B cell (primary cell): ENCODE results near the gene TMCO1. TPM values are rescaled to one million over a fixed set of nuclear protein-coding genes. Genes with fewer than 3 reads are reported as not detected.

ENCODE experiments used
- ATAC-seq: fragments of 200-7000 bp; cut with Tn5 transposase; one replicate; pipeline ENCODE4 v1.10.0; 2021; ENCODE audit warnings: low read depth, mild to moderate bottlenecking, moderate number of reproducible peaks, moderate library complexity
- CTCF ChIA-PET: fragments of 350-600 bp; sonication (Branson Sonifier 250); formaldehyde crosslinking; loops from one replicate; lab custom pipeline; 2021; ENCODE audit warnings: antibody characterized with exemption, inconsistent platforms; lab: Charles Lee
- POLR2A ChIA-PET: fragments of 350-600 bp; sonication (Branson Sonifier 250); formaldehyde crosslinking; loops from one replicate; lab custom pipeline; 2021; ENCODE audit warnings: antibody characterized with exemption; lab: Charles Lee
- DNase-seq: peaks from one replicate; pipeline ENCODE4 v3.0.0; 2013
- H2AFZ ChIP-seq: 2 replicates; pipeline ENCODE4 v1.6.1; 2012; ENCODE audit warnings: mild to moderate bottlenecking, low read depth, low read length; ENCODE audit not compliant: insufficient read depth, poor library complexity, severe bottlenecking
- H3K27ac ChIP-seq, 2 donors: 1 replicate in 1 of 2; 2 replicates in 1 of 2; pipeline ENCODE4 v1.5.1; 2012 to 2013; ENCODE audit warnings: low read length in 2 of 2, mild to moderate bottlenecking in 2 of 2, moderate library complexity in 1 of 2
- H3K27me3 ChIP-seq, 4 experiments: fragments of 200-600 bp in 1 of 4; sonication (generic) in 1 of 4; replicated peaks in 1 of 4; 1 replicate in 2 of 4; 2 replicates in 2 of 4; pipeline versions ENCODE4 v1.6.1 to v1.7.0; 2013 to 2016; ENCODE audit warnings: low read length in 3 of 4, mild to moderate bottlenecking in 2 of 4, mixed read lengths in 1 of 4, moderate library complexity in 1 of 4; ENCODE audit not compliant: insufficient read depth in 4 of 4, control insufficient read depth in 3 of 4; ENCODE audit errors: control extremely low read depth in 1 of 4
- H3K36me3 ChIP-seq, 2 experiments: replicated peaks in 1 of 2; 1 replicate in 1 of 2; 2 replicates in 1 of 2; pipeline versions ENCODE4 v1.6.1 to v1.7.1; 2013; ENCODE audit warnings: low read length in 1 of 2; ENCODE audit not compliant: insufficient read depth in 2 of 2, control insufficient read depth in 1 of 2; ENCODE audit errors: control extremely low read depth in 1 of 2, extremely low read depth in 1 of 2
- H3K4me1 ChIP-seq, 2 donors: fragments of 200-600 bp in 1 of 2; sonication (generic) in 1 of 2; 1 replicate in 1 of 2; 2 replicates in 1 of 2; pipeline versions ENCODE4 v1.5.1 to v1.6.1; 2013 to 2017; ENCODE audit warnings: low read length in 2 of 2; ENCODE audit not compliant: control insufficient read depth in 2 of 2, insufficient read depth in 2 of 2
- H3K4me2 ChIP-seq: replicated peaks from 2 replicates; pipeline ENCODE3; 2012; ENCODE audit warnings: mild to moderate bottlenecking, low read depth, low read length; ENCODE audit not compliant: poor library complexity, severe bottlenecking
- H3K4me3 ChIP-seq, 5 experiments: fragments of 200-600 bp in 1 of 5; sonication (generic) in 1 of 5; 1 replicate in 3 of 5; 2 replicates in 2 of 5; pipeline versions ENCODE4 v1.5.1 to v1.7.0; 2011 to 2016; ENCODE audit warnings: low read length in 4 of 5, mild to moderate bottlenecking in 4 of 5, low read depth in 2 of 5, control low read depth in 1 of 5, moderate library complexity in 1 of 5; ENCODE audit not compliant: insufficient read depth in 1 of 5; ENCODE audit errors: control extremely low read depth in 1 of 5, extremely low read depth in 1 of 5
- H3K79me2 ChIP-seq: fragments of 200-600 bp; sonication (generic); one replicate; pipeline ENCODE4 v1.6.0; 2016; ENCODE audit warnings: low read length; ENCODE audit not compliant: control insufficient read depth, insufficient read depth
- H3K9ac ChIP-seq: fragments of 200-600 bp; sonication (generic); 2 replicates; pipeline ENCODE4 v1.6.1; 2017; ENCODE audit warnings: mild to moderate bottlenecking, low read length, moderate library complexity
- H3K9me3 ChIP-seq, 3 donors: one replicate each; pipeline versions ENCODE4 v1.6.1 to v1.7.1; 2013; ENCODE audit warnings: low read length in 2 of 3; ENCODE audit not compliant: control insufficient read depth in 2 of 3, insufficient read depth in 1 of 3; ENCODE audit errors: control extremely low read depth in 1 of 3
- H4K20me1 ChIP-seq: 2 replicates; pipeline ENCODE4 v1.6.0; 2012; ENCODE audit warnings: mild to moderate bottlenecking, low read length; ENCODE audit not compliant: insufficient read depth, control insufficient read depth, poor library complexity, severe bottlenecking
- H3K27ac Mint-ChIP-seq: one replicate; pipeline ENCODE4 v1.8.0; 2021; ENCODE audit warnings: mixed read lengths
- H3K27me3 Mint-ChIP-seq: one replicate; pipeline ENCODE4 v1.8.0; 2021; ENCODE audit warnings: mixed read lengths
- H3K4me1 Mint-ChIP-seq: one replicate; pipeline ENCODE4 v1.8.0; 2021; ENCODE audit warnings: mixed read lengths
- H3K4me3 Mint-ChIP-seq: one replicate; pipeline ENCODE4 v1.8.0; 2021; ENCODE audit warnings: mixed read lengths
- H3K9me3 Mint-ChIP-seq: one replicate; pipeline ENCODE4 v1.8.0; 2022; ENCODE audit warnings: mixed read lengths; ENCODE audit not compliant: insufficient read depth
- EZH2 ChIP-seq: IDR thresholded peaks from 2 replicates; pipeline ENCODE4 v1.6.1; 2012; ENCODE audit warnings: borderline replicate concordance, low read depth, mild to moderate bottlenecking, moderate library complexity, low read length; ENCODE audit not compliant: insufficient read depth, poor library complexity, severe bottlenecking
- WGBS: methylation state at CpG from one replicate; pipeline ENCODE4 v1.1.5; 2013; ENCODE audit warnings: missing lambda C conversion rate; ENCODE audit not compliant: insufficient coverage; 5-methylcytosine and 5-hydroxymethylcytosine counted together
- intact Hi-C: fragments of 100-400 bp; cut with micrococcal nuclease; formaldehyde crosslinking; loops from one replicate; pipeline ENCODE4 v1.10.0; 2022
- polyA plus RNA-seq: library from polyadenylated mRNA; depleted of rRNA; stranded (reverse); fragments of >200 nt; gene quantifications from 2 replicates; pipeline ENCODE4 v1.2.3, GENCODE V29; 2012
- total RNA-seq, 2 donors: library from RNA; stranded (reverse); fragments of 120-200 nt in 1 of 2; gene quantifications; 1 replicate in 1 of 2; 2 replicates in 1 of 2; pipeline versions ENCODE4 v1.2.3 to v1.2.4, GENCODE V29; 2013 to 2022
- TF ChIP-seq, protein P1 (sequence below): fragments of 200-600 bp; IDR thresholded peaks from one replicate; pipeline ENCODE4 v1.8.0; 2022; ENCODE audit warnings: antibody characterized with exemption, mild to moderate bottlenecking

TMCO1 gene
- total and polyA plus RNA-seq, 2 donors (not counting 1 experiment from before 2014, with no cell fraction given) = 16.1 to 39.5 TPM

DNA sequence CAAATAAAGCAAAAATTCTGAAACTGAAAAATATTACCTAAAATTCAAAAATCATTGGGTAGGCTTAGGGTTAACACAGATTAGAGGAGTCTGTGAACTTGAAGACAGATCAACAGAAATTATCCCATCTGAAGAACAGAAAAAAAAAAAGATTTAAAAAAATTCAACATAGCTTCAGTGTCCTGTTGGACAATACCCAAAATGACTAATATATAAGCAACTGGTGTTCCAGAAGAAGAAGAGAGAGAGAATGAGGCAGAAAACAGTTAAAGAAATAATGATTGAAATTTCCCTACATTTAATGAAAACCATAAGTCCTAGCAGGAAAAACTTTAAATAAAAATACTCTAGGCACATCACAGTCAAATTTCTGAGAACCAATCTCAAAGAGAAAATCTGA is 31.5 kb downstream of the TMCO1 start:
- peaks cover 18% of the 10 kb centered on the region for H3K79me2 ChIP-seq

DNA sequence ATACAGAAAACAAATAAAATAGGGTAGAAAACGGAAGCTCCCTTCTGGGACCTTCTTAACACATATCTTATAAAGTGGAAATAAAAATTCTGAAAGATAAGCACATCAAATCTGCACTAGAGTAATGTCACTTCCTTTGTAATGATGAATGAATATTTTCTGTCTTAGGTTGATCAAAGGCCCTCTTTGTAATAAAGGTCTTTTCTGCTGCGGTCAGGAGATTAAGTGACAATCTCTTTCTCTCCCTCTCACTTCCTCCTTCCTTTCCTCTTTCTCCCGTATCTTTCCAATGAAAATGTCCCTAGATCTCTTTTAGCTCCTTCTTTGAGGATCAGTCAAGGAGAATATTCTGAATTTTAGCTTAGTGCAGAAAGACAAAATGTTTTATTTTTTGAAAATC is 33.8 kb downstream of the TMCO1 start:
- no CpG with 5 or more reads among the region's 3 CpGs for WGBS
- POLR2A ChIA-PET = no interaction called here

More for the DNA sequence above, 31.5 kb downstream of the TMCO1 start:
- intact Hi-C loops = no loop called here
- H3K9me3 ChIP-seq = no peaks in the 10 kb centered on the region
- no peak overlapping the region for H3K4me3 ChIP-seq
- H4K20me1 ChIP-seq = no peaks in the 10 kb centered on the region
- Mint-ChIP-seq H3K4me3 (no peak overlapping the region), H3K9me3 (no peaks in the 10 kb centered on the region), H3K27me3 (no peaks in the 10 kb centered on the region), H3K4me1 (peaks cover 32% of the 10 kb centered on the region), H3K27ac (no peak overlapping the region)
- ChIA-PET POLR2A (interaction anchor here (0.6 to 1.0 kb wide), 2 partner anchors 26 to 32 kb away, joined by 3 to 8 read pairs; no protein-coding TSS in a partner anchor), CTCF (interaction anchor here (0.7 to 0.8 kb wide), 2 partner anchors 9 to 18 kb away, joined by 3 read pairs; no protein-coding TSS in a partner anchor)
- no peak for ATAC-seq
- H3K4me2 ChIP-seq = peak overlapping the region; percentile 20
- TF ChIP-seq, protein P1, sequence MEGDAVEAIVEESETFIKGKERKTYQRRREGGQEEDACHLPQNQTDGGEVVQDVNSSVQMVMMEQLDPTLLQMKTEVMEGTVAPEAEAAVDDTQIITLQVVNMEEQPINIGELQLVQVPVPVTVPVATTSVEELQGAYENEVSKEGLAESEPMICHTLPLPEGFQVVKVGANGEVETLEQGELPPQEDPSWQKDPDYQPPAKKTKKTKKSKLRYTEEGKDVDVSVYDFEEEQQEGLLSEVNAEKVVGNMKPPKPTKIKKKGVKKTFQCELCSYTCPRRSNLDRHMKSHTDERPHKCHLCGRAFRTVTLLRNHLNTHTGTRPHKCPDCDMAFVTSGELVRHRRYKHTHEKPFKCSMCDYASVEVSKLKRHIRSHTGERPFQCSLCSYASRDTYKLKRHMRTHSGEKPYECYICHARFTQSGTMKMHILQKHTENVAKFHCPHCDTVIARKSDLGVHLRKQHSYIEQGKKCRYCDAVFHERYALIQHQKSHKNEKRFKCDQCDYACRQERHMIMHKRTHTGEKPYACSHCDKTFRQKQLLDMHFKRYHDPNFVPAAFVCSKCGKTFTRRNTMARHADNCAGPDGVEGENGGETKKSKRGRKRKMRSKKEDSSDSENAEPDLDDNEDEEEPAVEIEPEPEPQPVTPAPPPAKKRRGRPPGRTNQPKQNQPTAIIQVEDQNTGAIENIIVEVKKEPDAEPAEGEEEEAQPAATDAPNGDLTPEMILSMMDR = no peak
- no peak for TF ChIP-seq EZH2
- no peaks in the 10 kb centered on the region for H3K27me3 ChIP-seq
- H3K4me1 ChIP-seq = peaks cover 27 to 28% of the 10 kb centered on the region in 2 donors
- DNase-seq = no peak
- H3K9ac ChIP-seq = no peak overlapping the region
- peaks cover 11 to 33% of the 10 kb centered on the region in 2 experiments for H3K36me3 ChIP-seq
- H3K27ac ChIP-seq = no peak overlapping the region
- no peak overlapping the region for H2AFZ ChIP-seq

More for the DNA sequence above, 33.8 kb downstream of the TMCO1 start:
- H4K20me1 ChIP-seq = no peaks in the 10 kb centered on the region
- H3K4me1 ChIP-seq = peaks cover 27 to 28% of the 10 kb centered on the region in 2 donors
- peaks cover 18% of the 10 kb centered on the region for H3K79me2 ChIP-seq
- DNase-seq (no peak), ATAC-seq (no peak)
- Mint-ChIP-seq H3K9me3 (no peaks in the 10 kb centered on the region), H3K27me3 (no peaks in the 10 kb centered on the region), H3K27ac (no peak overlapping the region), H3K4me3 (no peak overlapping the region), H3K4me1 (peaks cover 29% of the 10 kb centered on the region)
- H3K27ac ChIP-seq = no peak overlapping the region
- H3K9me3 ChIP-seq = no peaks in the 10 kb centered on the region
- CTCF ChIA-PET = no interaction called here
- TF ChIP-seq, protein P1 = no peak
- TF ChIP-seq EZH2 = no peak
- no peak overlapping the region for H2AFZ ChIP-seq
- intact Hi-C loops = no loop called here
- no peak overlapping the region for H3K9ac ChIP-seq
- H3K36me3 ChIP-seq = peaks cover 2 to 19% of the 10 kb centered on the region in 2 experiments
- no peak overlapping the region for H3K4me3 ChIP-seq
- H3K4me2 ChIP-seq = no peak overlapping the region
- H3K27me3 ChIP-seq = no peaks in the 10 kb centered on the region
